ENCODE data around the gene PSD4.

GRCh38 chr2:113184531-113185230, 10.9 kb downstream of the PSD4 start:
- TF ChIP-seq CTCF (IDR thresholded peaks at IDR 0.05) (no peak), POLR2AphosphoS5 (IDR thresholded peaks at IDR 0.05; ENCODE audit: insufficient read depth in 1 of 2, low read depth in 1 of 2) (no peak), POLR2A (IDR thresholded peaks at IDR 0.05) (no peak)

All from vagina (tissue), 2 donors.